ENCODE data around the gene C17orf50. TPM values are rescaled to one million over a fixed set of nuclear protein-coding genes. Genes with fewer than 3 reads are reported as not detected.

The C17orf50 gene
- total and polyA plus RNA-seq, 2 of the 13 experiments (the other 11 are each of a cell fraction or from before 2014, with no cell fraction given): not detected

DNA sequence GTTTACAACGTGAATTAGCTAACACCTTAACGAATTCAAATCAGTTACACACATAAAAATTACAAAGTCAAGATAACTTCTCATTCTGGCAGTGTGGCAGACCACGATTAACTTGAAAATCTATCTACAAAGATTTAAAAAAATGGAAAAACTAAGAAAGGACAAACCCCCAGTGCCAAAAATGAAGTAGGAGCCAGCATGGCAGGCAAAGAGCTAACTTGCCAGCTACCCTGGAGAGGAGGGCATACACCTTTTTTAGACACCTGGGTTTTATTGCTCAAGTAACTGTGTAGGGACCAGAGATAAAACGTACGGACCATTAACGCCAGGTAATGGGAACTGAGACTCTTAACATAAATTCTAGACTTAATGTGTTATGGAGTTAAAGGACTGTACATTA is 51.1 kb downstream of the C17orf50 start:
- peak overlapping the region in 2 of 3 experiments; percentile 0 to 85; a peak in 2 of 6 replicates for H3K4me3 ChIP-seq (replicated peaks in 1 of 3; ENCODE audit: insufficient read depth in 1 of 3, low read depth in 2 of 3, low read length in 3 of 3)
- peaks cover 32% of the 10 kb centered on the region for H4K20me1 ChIP-seq (ENCODE audit: insufficient read depth, low read length)
- no peak overlapping the region for H3K27ac ChIP-seq (ENCODE audit: extremely low read length, insufficient read depth, low read length)
- no peak for FAIRE-seq
- DNase-seq (ENCODE audit: low spot score): no peak
- POLR2A ChIA-PET: no interaction called here
- no peaks in the 10 kb centered on the region for H3K9me3 ChIP-seq (ENCODE audit: low read length)
- BruUV-seq (replicated peaks): no TSS peak
- H2AFZ ChIP-seq (ENCODE audit: low read length): no peak overlapping the region
- no peak for ATAC-seq
- CTCF ChIA-PET (ENCODE audit: low intra/inter-chr PET ratio, low total read pairs): no interaction called here
- H3K36me3 ChIP-seq (replicated peaks in 1 of 2; ENCODE audit: control insufficient read depth in 1 of 2, insufficient read depth in 2 of 2, low read length in 2 of 2): peaks cover 0 to 7% of the 10 kb centered on the region in 2 experiments; a peak in 1 of 5 replicates
- 94% methylated on average over 6 of the region's 6 CpGs for WGBS (ENCODE audit: low lambda C conversion rate)
- H3K9ac ChIP-seq (ENCODE audit: insufficient read depth, low read depth, low read length): no peak overlapping the region
- TF ChIP-seq ZFP90 (CRISPR knock-in tag; IDR thresholded peaks at IDR 0.05; ENCODE audit: borderline replicate concordance) (no peak), POLR2G (IDR thresholded peaks at IDR 0.05; ENCODE audit: low read depth, low read length) (0 out of 2 replicates have a peak, but pooled peaks have one; percentile 25), ZC3H4 (CRISPR knock-in tag; IDR thresholded peaks at IDR 0.05; ENCODE audit: borderline replicate concordance) (0 out of 2 replicates have a peak, but pooled peaks have one; percentile 73)
- in situ Hi-C loops (cut with HindIII; ENCODE audit: extremely low pct_ligation_motif_present, low pct_unique_long_range_greater_than_20kb): loop anchor here (25.0 kb wide), 1 partner anchor 99 kb away; no protein-coding TSS in a partner anchor
- no peaks in the 10 kb centered on the region; a peak in 2 of 5 replicates for H3K27me3 ChIP-seq (ENCODE audit: control insufficient read depth in 1 of 2, insufficient read depth in 2 of 2, low read length in 2 of 2)
- H3K79me2 ChIP-seq (ENCODE audit: insufficient read depth, low read length): peaks cover 68% of the 10 kb centered on the region
- H3K4me1 ChIP-seq (ENCODE audit: insufficient read depth, low read length): peaks cover 63% of the 10 kb centered on the region
- intact Hi-C loops (cut with micrococcal nuclease; ENCODE audit: unreplicated experiment): no loop called here
- peak overlapping the region; percentile 83 for H3K4me2 ChIP-seq (ENCODE audit: low read depth, low read length)

DNA sequence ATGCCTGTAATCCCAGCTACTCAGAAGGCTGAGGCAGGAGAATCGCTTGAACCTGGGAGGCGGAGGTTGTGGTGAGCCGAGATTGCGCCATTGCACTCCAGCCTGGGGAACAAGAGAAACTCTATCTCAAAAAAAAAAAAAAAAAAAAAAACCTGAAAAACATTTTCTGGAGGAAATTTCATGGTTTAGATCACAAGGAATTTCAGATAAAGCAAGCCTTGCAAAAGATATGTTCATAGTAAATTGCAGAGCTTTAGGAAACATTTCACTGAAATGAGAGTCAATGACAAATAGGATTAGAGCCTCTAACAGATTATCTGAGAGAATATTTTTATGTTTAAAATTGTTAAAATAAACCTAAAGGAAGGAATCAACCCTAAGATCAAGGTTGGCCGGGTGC is 51.8 kb downstream of the C17orf50 start:
- H3K36me3 ChIP-seq (replicated peaks in 1 of 2; ENCODE audit: control insufficient read depth in 1 of 2, insufficient read depth in 2 of 2, low read length in 2 of 2): peaks cover 0 to 7% of the 10 kb centered on the region in 2 experiments; a peak in 1 of 5 replicates
- H3K4me1 ChIP-seq (ENCODE audit: insufficient read depth, low read length): peaks cover 66% of the 10 kb centered on the region
- ChIA-PET POLR2A (no interaction called here), CTCF (ENCODE audit: low intra/inter-chr PET ratio, low total read pairs) (no interaction called here)
- intact Hi-C loops (cut with micrococcal nuclease; ENCODE audit: unreplicated experiment): no loop called here
- DNase-seq (ENCODE audit: low spot score) (no peak), FAIRE-seq (no peak), ATAC-seq (no peak)
- H3K27me3 ChIP-seq (ENCODE audit: control insufficient read depth in 1 of 2, insufficient read depth in 2 of 2, low read length in 2 of 2): no peaks in the 10 kb centered on the region; a peak in 2 of 5 replicates
- H3K4me3 ChIP-seq (replicated peaks in 1 of 3; ENCODE audit: insufficient read depth in 1 of 3, low read depth in 2 of 3, low read length in 3 of 3): no peak overlapping the region
- H3K9ac ChIP-seq (ENCODE audit: insufficient read depth, low read depth, low read length): no peak overlapping the region
- BruUV-seq (replicated peaks): no TSS peak
- no peaks in the 10 kb centered on the region for H3K9me3 ChIP-seq (ENCODE audit: low read length)
- TF ChIP-seq, protein P1, sequence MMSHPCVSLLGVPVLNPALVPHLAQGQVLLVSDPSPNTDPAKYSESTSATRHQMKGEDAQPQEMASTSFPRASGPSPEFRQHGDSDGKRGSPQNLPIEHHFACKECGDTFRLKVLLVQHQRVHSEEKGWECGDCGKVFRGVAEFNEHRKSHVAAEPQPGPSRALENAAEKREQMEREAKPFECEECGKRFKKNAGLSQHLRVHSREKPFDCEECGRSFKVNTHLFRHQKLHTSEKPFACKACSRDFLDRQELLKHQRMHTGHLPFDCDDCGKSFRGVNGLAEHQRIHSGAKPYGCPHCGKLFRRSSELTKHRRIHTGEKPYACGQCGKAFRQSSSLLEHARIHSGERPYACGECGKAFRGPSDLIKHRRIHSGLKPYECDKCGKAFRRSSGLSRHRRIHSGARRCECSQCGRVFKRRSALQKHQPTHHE (CRISPR knock-in tag; IDR thresholded peaks at IDR 0.05; ENCODE audit: borderline replicate concordance): no peak
- no peak for TF ChIP-seq JUNB (CRISPR knock-in tag; IDR thresholded peaks at IDR 0.05; ENCODE audit: borderline replicate concordance)
- no peak for TF ChIP-seq SRSF4 (IDR thresholded peaks at IDR 0.05; ENCODE audit: low read depth, low read length, poor library complexity, severe bottlenecking)
- TF ChIP-seq, protein P2, sequence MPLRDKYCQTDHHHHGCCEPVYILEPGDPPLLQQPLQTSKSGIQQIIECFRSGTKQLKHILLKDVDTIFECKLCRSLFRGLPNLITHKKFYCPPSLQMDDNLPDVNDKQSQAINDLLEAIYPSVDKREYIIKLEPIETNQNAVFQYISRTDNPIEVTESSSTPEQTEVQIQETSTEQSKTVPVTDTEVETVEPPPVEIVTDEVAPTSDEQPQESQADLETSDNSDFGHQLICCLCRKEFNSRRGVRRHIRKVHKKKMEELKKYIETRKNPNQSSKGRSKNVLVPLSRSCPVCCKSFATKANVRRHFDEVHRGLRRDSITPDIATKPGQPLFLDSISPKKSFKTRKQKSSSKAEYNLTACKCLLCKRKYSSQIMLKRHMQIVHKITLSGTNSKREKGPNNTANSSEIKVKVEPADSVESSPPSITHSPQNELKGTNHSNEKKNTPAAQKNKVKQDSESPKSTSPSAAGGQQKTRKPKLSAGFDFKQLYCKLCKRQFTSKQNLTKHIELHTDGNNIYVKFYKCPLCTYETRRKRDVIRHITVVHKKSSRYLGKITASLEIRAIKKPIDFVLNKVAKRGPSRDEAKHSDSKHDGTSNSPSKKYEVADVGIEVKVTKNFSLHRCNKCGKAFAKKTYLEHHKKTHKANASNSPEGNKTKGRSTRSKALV (CRISPR knock-in tag; IDR thresholded peaks at IDR 0.05): no peak
- peaks cover 39% of the 10 kb centered on the region for H4K20me1 ChIP-seq (ENCODE audit: insufficient read depth, low read length)
- no peak overlapping the region for H2AFZ ChIP-seq (ENCODE audit: low read length)
- in situ Hi-C loops (cut with HindIII; ENCODE audit: extremely low pct_ligation_motif_present, low pct_unique_long_range_greater_than_20kb): loop anchor here (25.0 kb wide), 1 partner anchor 100 kb away; no protein-coding TSS in a partner anchor
- no peak overlapping the region for H3K27ac ChIP-seq (ENCODE audit: extremely low read length, insufficient read depth, low read length)
- no peak overlapping the region for H3K4me2 ChIP-seq (ENCODE audit: low read depth, low read length)
- 93% methylated on average over 5 of the region's 5 CpGs for WGBS (ENCODE audit: low lambda C conversion rate)
- peaks cover 75% of the 10 kb centered on the region for H3K79me2 ChIP-seq (ENCODE audit: insufficient read depth, low read length)
